Measurements from ENCODE around the gene UBA6. TPM values are rescaled to one million over a fixed set of nuclear protein-coding genes. Genes with fewer than 3 reads are reported as not detected.

Gene UBA6
- total and polyA plus RNA-seq, 2 of the 4 experiments (the other 2 are of a cell fraction): 29.2 to 268 TPM

GRCh38 chr4:67565284-67565683, 135.7 kb downstream of the UBA6 start:
- dilution Hi-C loops (cut with HindIII; ENCODE audit: low sequenced_read_pairs, unreplicated experiment) (no loop called here), in situ Hi-C loops (cut with MboI; ENCODE audit: low sequenced_read_pairs) (no loop called here), intact Hi-C loops (cut with micrococcal nuclease) (no loop called here)
- no peak for TF ChIP-seq RCOR1 (IDR thresholded peaks at IDR 0.05; ENCODE audit: insufficient replicate concordance, low read length)
- TF ChIP-seq NFE2L2 (IDR thresholded peaks at IDR 0.05; ENCODE audit: low read depth, low read length): no peak
- no peak for TF ChIP-seq MXI1 (IDR thresholded peaks at IDR 0.05; ENCODE audit: borderline replicate concordance, low read depth, low read length)
- TF ChIP-seq MAFK (IDR thresholded peaks at IDR 0.05; ENCODE audit: low read depth, low read length): no peak
- TF ChIP-seq RFX5 (IDR thresholded peaks at IDR 0.05; ENCODE audit: low read depth, low read length): no peak
- Histone ChIP-seq H4K20me1 (ENCODE audit: insufficient read depth, low read length) (no peaks in the 10 kb centered on the region), H3K4ac (ENCODE audit: low read depth, low read length) (no peak overlapping the region), H3K4me2 (ENCODE audit: low read depth, low read length) (no peak overlapping the region), H3K14ac (replicated peaks; ENCODE audit: low read depth, low read length) (no peak overlapping the region), H3K27me3 (ENCODE audit: control insufficient read depth, insufficient read depth, low read length) (no peaks in the 10 kb centered on the region), H2BK120ac (ENCODE audit: low read depth, low read length) (no peak overlapping the region), H4K8ac (ENCODE audit: low read depth in 2 of 2, low read length in 2 of 2) (no peak overlapping the region), H3K23ac (ENCODE audit: low read depth, low read length) (no peak overlapping the region), H3K36me3 (ENCODE audit: control insufficient read depth, insufficient read depth, low read length) (no peaks in the 10 kb centered on the region), H2AK9ac (replicated peaks; ENCODE audit: low read depth, low read length, poor library complexity) (no peak overlapping the region), H3K18ac (ENCODE audit: low read depth, low read length) (no peak overlapping the region), H2BK5ac (ENCODE audit: low read depth, low read length, poor library complexity, severe bottlenecking) (no peak overlapping the region), H3K27ac (ENCODE audit: insufficient read depth, low read length) (no peak overlapping the region), H4K5ac (ENCODE audit: low read depth, low read length) (no peak overlapping the region), H3K4me1 (ENCODE audit: control insufficient read depth, insufficient read depth, low read length) (no peaks in the 10 kb centered on the region), H2BK15ac (ENCODE audit: low read depth, low read length) (no peak overlapping the region), H3K79me1 (ENCODE audit: low read depth in 1 of 2, low read length in 2 of 2) (no peaks in the 10 kb centered on the region), H2AFZ (replicated peaks; ENCODE audit: low read length, poor library complexity) (no peak overlapping the region), H3K9ac (ENCODE audit: low read depth, low read length) (no peak overlapping the region), H4K91ac (ENCODE audit: insufficient read depth, low read depth, low read length) (no peak overlapping the region), H3K56ac (ENCODE audit: extremely low read depth, insufficient read depth, low read length) (no peak overlapping the region), H3K9me1 (ENCODE audit: insufficient read depth, low read length) (no peaks in the 10 kb centered on the region), H2BK20ac (ENCODE audit: low read depth, low read length) (no peak overlapping the region), H3K4me3 (ENCODE audit: insufficient read depth, low read depth, low read length) (no peak overlapping the region), H3K9me3 (ENCODE audit: control insufficient read depth, insufficient read depth, low read length) (no peaks in the 10 kb centered on the region), H2AK5ac (ENCODE audit: low read depth, low read length) (no peak overlapping the region)
- POLR2A ChIA-PET (ENCODE audit: unreplicated experiment): no interaction called here
- no TSS peak for BruUV-seq (replicated peaks)
- DNase-seq: peak; percentile 22
- CTCF ChIA-PET: no interaction called here
- no peak for ATAC-seq (ENCODE audit: low read depth)

Small RNA genes lying within 50 kb of the gene (microRNA-seq; reads per million reads assigned to microRNA genes)
- gene AC096720.1 (ENCODE audit: insufficient read depth, insufficient read length): not detected
- gene RF00091 (ENCODE audit: insufficient read depth, insufficient read length): not detected

Small RNA genes lying within 50 kb of the gene (small RNA-seq; reads per million reads assigned to genes)
- gene AC096720.1 (0 reads per million in 5 experiments), gene RF00091 (0 to 0.08 (median 0) reads per million in 5 experiments)

Other genes with a start within 250 kb of the UBA6 start
- gene CENPC, start 155.7 kb downstream of the UBA6 start, total RNA-seq (2012; rRNA removed): 6.6 and 13.6 TPM in 2 replicates
- 3.2 and 4.2 TPM in 2 replicates for gene CENPC, start 155.7 kb downstream of the UBA6 start, polyA plus RNA-seq (2012; rRNA removed)
- not detected in 2 replicates for gene STAP1, start 142.4 kb downstream of the UBA6 start, total RNA-seq (2012; rRNA removed)
- not detected in 2 replicates for gene STAP1, start 142.4 kb downstream of the UBA6 start, polyA plus RNA-seq (2012; rRNA removed)
- gene GNRHR, start 53.2 kb upstream of the UBA6 start, total RNA-seq (2012; rRNA removed): not detected in 2 replicates
- gene GNRHR, start 53.2 kb upstream of the UBA6 start, polyA plus RNA-seq (2012; rRNA removed): not detected in 2 replicates
- gene TMPRSS11D, start 182.8 kb upstream of the UBA6 start, total RNA-seq (2012; rRNA removed): not detected in 2 replicates
- gene TMPRSS11D, start 182.8 kb upstream of the UBA6 start, polyA plus RNA-seq (2012; rRNA removed): not detected in 2 replicates